ENCODE data around the gene PRKN.

GRCh38 chr6:161634916-161635315, 1092.7 kb downstream of the PRKN start:
- TF ChIP-seq, protein P1, sequence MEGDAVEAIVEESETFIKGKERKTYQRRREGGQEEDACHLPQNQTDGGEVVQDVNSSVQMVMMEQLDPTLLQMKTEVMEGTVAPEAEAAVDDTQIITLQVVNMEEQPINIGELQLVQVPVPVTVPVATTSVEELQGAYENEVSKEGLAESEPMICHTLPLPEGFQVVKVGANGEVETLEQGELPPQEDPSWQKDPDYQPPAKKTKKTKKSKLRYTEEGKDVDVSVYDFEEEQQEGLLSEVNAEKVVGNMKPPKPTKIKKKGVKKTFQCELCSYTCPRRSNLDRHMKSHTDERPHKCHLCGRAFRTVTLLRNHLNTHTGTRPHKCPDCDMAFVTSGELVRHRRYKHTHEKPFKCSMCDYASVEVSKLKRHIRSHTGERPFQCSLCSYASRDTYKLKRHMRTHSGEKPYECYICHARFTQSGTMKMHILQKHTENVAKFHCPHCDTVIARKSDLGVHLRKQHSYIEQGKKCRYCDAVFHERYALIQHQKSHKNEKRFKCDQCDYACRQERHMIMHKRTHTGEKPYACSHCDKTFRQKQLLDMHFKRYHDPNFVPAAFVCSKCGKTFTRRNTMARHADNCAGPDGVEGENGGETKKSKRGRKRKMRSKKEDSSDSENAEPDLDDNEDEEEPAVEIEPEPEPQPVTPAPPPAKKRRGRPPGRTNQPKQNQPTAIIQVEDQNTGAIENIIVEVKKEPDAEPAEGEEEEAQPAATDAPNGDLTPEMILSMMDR (IDR thresholded peaks at IDR 0.05 in 8 of 11, conservative IDR thresholded peaks at IDR 0.05 in 3 of 11), result no peak
- TF ChIP-seq POLR2AphosphoS5 (IDR thresholded peaks at IDR 0.05), result no peak
